HG02970 (cell line): ENCODE data around the gene DLK1.

Experiments
- ATAC-seq: cut with Tn5 transposase; IDR thresholded peaks from one replicate; pipeline ENCODE4 v1.9.1; 2021; ENCODE audit warnings: mild to moderate bottlenecking, moderate library complexity, moderate number of reproducible peaks; ENCODE audit not compliant: unreplicated experiment, low FRiP score

The DLK1 gene

GRCh38 chr14:100711493-100711892, 15.2 kb upstream of the DLK1 start:
- ATAC-seq: no peak

GRCh38 chr14:100712490-100712889, 14.2 kb upstream of the DLK1 start:
- no peak for ATAC-seq

DNA sequence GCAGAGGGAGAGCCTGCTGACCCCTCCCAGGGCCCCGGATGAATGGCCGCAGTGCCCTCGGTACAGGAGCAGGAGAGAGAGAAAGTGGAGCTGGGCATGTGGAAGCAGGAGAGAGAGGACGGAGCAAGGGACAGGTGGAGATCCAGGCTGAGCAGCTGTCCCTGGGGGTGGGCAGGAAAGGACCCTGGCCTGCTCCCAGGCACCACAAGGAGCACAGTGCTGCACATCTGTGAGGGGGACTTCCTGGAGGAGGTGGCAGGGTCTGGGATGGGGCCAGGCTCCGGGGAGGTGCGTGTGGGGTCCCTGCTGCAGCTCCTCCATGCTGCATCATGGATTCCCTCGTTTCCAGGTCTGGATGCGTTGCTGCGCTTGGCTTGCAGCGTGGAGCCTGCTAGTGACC, 13.0 kb upstream of the DLK1 start:
- no peak for ATAC-seq

- ATAC-seq: no peak
Measured at GRCh38 chr14:100714258-100714892, 12.3 kb upstream of the DLK1 start.

DNA sequence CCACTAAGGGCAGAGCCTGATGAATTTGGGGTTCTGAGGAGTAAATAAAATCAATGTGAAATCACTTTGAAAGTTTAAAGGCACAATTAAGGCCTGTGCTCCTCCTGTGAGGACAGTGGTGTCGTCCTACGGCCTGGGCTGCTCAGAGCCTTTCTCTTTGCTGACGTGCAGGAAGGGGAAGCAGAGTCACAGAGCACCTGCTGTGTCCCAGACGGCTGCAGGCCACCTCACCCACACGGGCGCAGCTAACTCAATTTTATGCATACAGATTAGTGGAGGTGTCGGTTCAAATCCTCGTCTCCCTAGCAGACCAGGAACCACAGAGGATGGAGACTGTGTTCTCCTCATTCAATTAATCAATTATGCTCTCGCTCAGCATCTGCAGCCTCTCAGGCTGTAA, 11.4 kb upstream of the DLK1 start:
- ATAC-seq: no peak

GRCh38 chr14:100715803-100716202, 10.9 kb upstream of the DLK1 start:
- ATAC-seq: no peak

DNA sequence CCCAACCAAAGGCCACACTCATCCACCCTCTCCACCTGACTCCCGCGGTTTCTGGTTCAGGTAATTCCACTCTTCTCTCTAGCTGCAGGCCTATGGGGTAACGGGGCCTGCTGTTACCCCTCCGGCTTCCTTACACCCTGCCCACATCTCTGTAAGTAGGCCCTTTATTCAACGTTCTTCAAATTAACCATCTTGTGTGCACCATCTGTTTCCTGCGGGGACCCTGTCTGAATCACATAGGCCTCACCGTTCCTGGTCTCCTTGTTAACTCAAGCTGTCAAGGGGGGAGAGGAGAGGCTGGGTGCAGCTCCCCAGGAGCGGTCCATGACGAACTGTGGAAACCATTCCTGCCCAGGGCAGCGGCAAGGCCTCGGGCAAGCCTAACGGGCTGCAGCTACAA, 9.3 kb upstream of the DLK1 start:
- ATAC-seq: no peak

- ATAC-seq: no peak
Measured at GRCh38 chr14:100719976-100720520, 6.6 kb upstream of the DLK1 start.

- no peak for ATAC-seq
Measured at GRCh38 chr14:100721568-100721967, 5.1 kb upstream of the DLK1 start.

- no peak for ATAC-seq
Measured at GRCh38 chr14:100722367-100722766, 4.3 kb upstream of the DLK1 start.

GRCh38 chr14:100723135-100723829, 3.4 kb upstream of the DLK1 start:
- ATAC-seq: no peak

- ATAC-seq: no peak
Measured at GRCh38 chr14:100723830-100724437, 2.8 kb upstream of the DLK1 start.

- ATAC-seq: no peak
Measured at GRCh38 chr14:100724536-100724935, 2.2 kb upstream of the DLK1 start.

GRCh38 chr14:100725587-100726387, 905 bp upstream of the DLK1 start:
- no peak for ATAC-seq

- no peak for ATAC-seq
Measured at GRCh38 chr14:100727086-100727872, 587 bp downstream of the DLK1 start.

DNA sequence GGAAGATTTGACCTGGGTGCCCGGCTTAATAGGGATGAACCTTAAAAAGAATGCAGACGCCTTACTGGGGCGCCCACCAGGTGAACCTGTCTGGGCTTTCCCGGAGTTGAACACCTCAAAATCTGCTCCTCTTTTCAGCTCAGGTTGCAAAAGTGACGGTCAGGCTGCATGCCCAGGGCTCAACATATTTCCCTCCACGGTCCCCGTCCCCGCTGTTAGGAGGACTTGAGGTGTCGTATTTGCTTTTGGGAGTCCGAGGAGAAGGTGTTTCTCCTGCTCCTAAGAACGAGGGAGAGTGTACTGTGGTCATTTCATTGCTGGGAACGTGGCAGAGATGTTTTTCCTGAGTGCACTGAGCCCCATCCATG, 1.2 kb downstream of the DLK1 start:
- no peak for ATAC-seq

DNA sequence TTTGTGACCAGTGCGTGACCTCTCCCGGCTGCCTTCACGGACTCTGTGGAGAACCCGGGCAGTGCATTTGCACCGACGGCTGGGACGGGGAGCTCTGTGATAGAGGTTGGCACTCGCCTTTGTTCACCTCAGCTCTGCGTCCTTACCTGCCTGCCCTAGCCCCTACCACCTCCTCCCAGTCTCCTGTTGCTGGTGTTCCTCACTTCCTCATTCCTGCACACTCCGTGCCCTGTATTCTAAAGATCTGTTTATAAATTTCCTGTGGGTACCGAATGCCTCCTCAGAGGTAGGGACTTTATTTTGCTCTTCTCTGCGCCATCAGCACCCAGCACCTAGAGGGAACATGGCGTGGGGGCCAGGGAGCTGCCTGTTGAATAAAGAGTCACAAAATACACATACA, 2.3 kb downstream of the DLK1 start:
- no peak for ATAC-seq

DNA sequence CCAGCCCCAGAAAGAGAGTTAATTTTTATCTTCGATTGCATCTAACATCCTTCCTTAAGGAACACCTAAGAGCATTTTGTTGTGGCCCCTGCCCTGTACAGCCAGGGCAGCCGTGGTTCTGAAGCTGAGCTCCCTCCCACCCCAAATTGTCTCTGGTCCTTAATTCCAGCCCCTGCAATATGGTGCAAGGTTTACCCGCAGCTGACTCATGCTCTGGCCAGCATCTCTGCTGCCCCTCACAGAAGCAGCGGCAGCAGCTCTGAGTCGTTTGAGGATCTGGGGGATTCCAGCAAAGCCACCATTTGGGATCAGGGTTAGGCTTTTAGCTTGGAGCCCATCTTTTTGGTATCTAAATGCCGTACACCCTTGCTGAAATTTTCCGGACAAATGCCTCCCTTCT, 3.3 kb downstream of the DLK1 start:
- ATAC-seq: no peak

DNA sequence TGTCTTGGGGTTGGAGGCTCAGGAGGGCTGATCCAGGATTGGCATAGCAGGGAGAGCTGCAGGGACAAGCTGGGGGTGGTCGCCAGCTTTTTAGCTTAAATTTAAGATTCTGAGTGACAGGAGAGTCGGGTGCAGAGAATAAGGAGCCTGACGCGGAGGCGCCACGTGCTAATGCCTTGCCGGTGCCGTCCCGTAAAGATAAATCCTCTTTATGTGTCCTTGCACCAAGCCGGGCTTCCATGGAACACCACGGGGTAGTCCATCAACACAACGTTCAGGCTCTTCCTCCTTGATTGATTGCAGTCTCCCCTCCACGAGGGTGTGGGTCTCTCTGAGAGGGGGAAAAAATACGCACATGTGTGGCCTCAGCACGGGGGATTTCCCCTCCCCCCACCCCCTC, 3.9 kb downstream of the DLK1 start:
- no peak for ATAC-seq

GRCh38 chr14:100731011-100731670, 4.4 kb downstream of the DLK1 start:
- ATAC-seq: no peak
